GM23338 (cell line): ENCODE measurements around the gene CBLN4. TPM values are rescaled to one million over a fixed set of nuclear protein-coding genes. Genes with fewer than 3 reads are reported as not detected.

Experiments
- ATAC-seq: fragments of 200-7000 bp; cut with Tn5 transposase; 3 replicates; pipeline ENCODE4 v1.9.1; 2020
- DNase-seq: peaks from one replicate; pipeline ENCODE4 v3.0.0-alpha.2; 2015; ENCODE audit warnings: low spot score
- H2AFZ ChIP-seq: fragments of 200-600 bp; sonication (generic); 2 replicates; pipeline ENCODE4 v1.8.0; 2016; ENCODE audit warnings: antibody characterized with exemption, mild to moderate bottlenecking, moderate library complexity
- H3F3A ChIP-seq: fragments of 200-600 bp; sonication (generic); replicated peaks from 2 replicates; pipeline ENCODE4 v1.8.0; 2017; ENCODE audit warnings: antibody characterized with exemption, mixed run types, low read depth
- H3K27ac ChIP-seq: fragments of 200-600 bp; sonication (generic); 2 replicates; pipeline ENCODE4 v1.6.1; 2016; ENCODE audit warnings: low read depth
- H3K27me3 ChIP-seq: fragments of 200-600 bp; sonication (generic); 2 replicates; pipeline ENCODE4 v1.8.0; 2016; ENCODE audit warnings: mild to moderate bottlenecking, mixed run types, moderate library complexity; ENCODE audit not compliant: insufficient read depth
- H3K36me3 ChIP-seq: fragments of 200-600 bp; sonication (generic); 2 replicates; pipeline ENCODE4 v1.8.0; 2016; ENCODE audit warnings: mild to moderate bottlenecking; ENCODE audit not compliant: insufficient read depth
- H3K4me1 ChIP-seq: fragments of 200-600 bp; sonication (generic); 2 replicates; pipeline ENCODE4 v1.8.0; 2016; ENCODE audit warnings: mild to moderate bottlenecking, moderate library complexity; ENCODE audit not compliant: insufficient read depth
- H3K4me2 ChIP-seq: fragments of 200-600 bp; sonication (generic); 2 replicates; pipeline ENCODE4 v1.7.1; 2017; ENCODE audit warnings: mixed run types
- H3K4me3 ChIP-seq: fragments of 200-600 bp; sonication (generic); 2 replicates; pipeline ENCODE4 v1.6.1; 2016; ENCODE audit warnings: mixed run types
- H3K79me2 ChIP-seq: fragments of 200-600 bp; sonication (generic); replicated peaks from 2 replicates; pipeline ENCODE4 v1.8.0; 2017; ENCODE audit warnings: mild to moderate bottlenecking; ENCODE audit not compliant: insufficient read depth
- H3K9me2 ChIP-seq: fragments of 200-600 bp; sonication (generic); 2 replicates; pipeline ENCODE4 v1.8.0; 2017; ENCODE audit not compliant: insufficient read depth
- H4K20me1 ChIP-seq: fragments of 200-600 bp; sonication (generic); replicated peaks from 2 replicates; pipeline ENCODE4 v1.8.0; 2017; ENCODE audit warnings: mild to moderate bottlenecking; ENCODE audit not compliant: insufficient read depth
- H3K27ac Mint-ChIP-seq: 2 replicates; pipeline ENCODE4 v1.8.0; 2020; ENCODE audit warnings: inconsistent platforms, mild to moderate bottlenecking, moderate library complexity, mixed read lengths
- H3K27me3 Mint-ChIP-seq: 3 replicates; pipeline ENCODE4 v1.8.0; 2022; ENCODE audit warnings: low read depth, mild to moderate bottlenecking, moderate library complexity, mixed read lengths, inconsistent platforms; ENCODE audit not compliant: insufficient read depth, poor library complexity
- H3K36me3 Mint-ChIP-seq: 3 replicates; pipeline ENCODE4 v1.8.0; 2021; ENCODE audit warnings: low read depth, mild to moderate bottlenecking, inconsistent platforms, moderate library complexity, mixed read lengths
- H3K4me1 Mint-ChIP-seq: 3 replicates; pipeline ENCODE4 v1.8.0; 2020; ENCODE audit warnings: mild to moderate bottlenecking, inconsistent platforms, mixed read lengths
- H3K4me3 Mint-ChIP-seq: 3 replicates; pipeline ENCODE4 v1.8.0; 2021; ENCODE audit warnings: moderate library complexity, mild to moderate bottlenecking, inconsistent platforms, mixed read lengths
- H3K9me3 Mint-ChIP-seq: 3 replicates; pipeline ENCODE4 v1.8.0; 2020; ENCODE audit warnings: moderate library complexity, mild to moderate bottlenecking, inconsistent platforms, mixed read lengths
- CREB1 ChIP-seq: fragments of 250-450 bp; sonication (Bioruptor Pico); IDR thresholded peaks from 2 replicates; pipeline ENCODE4 v1.5.0; 2020; ENCODE audit warnings: low read depth, mild to moderate bottlenecking, moderate library complexity
- CTCF ChIP-seq, 2 experiments: fragments of 200-600 bp in 1 of 2; sonication (generic) in 1 of 2; conservative IDR thresholded peaks; 2 replicates each; pipeline versions ENCODE4 v1.5.1 to v1.6.1; 2016 to 2017; ENCODE audit warnings: antibody characterized with exemption in 2 of 2, low read depth in 2 of 2, mild to moderate bottlenecking in 2 of 2, moderate library complexity in 1 of 2
- ETS1 ChIP-seq: IDR thresholded peaks from 2 replicates; pipeline ENCODE4 v1.6.1; 2016; ENCODE audit warnings: antibody characterized with exemption
- EZH2phosphoT487 ChIP-seq: fragments of 200-600 bp; sonication (generic); IDR thresholded peaks from one replicate; pipeline ENCODE4 v1.8.1; 2018; ENCODE audit warnings: antibody characterized with exemption; ENCODE audit not compliant: unreplicated experiment
- JUNB ChIP-seq: IDR thresholded peaks from one replicate; pipeline ENCODE4 v1.6.1; 2016; ENCODE audit warnings: antibody characterized with exemption; ENCODE audit not compliant: unreplicated experiment
- POLR2AphosphoS5 ChIP-seq: IDR thresholded peaks from 2 replicates; pipeline ENCODE4 v1.6.1; 2016; ENCODE audit warnings: antibody characterized with exemption, low read depth
- REST ChIP-seq: IDR thresholded peaks from one replicate; pipeline ENCODE4 v1.6.1; 2018; ENCODE audit warnings: antibody characterized with exemption; ENCODE audit not compliant: unreplicated experiment
- ZNF114 ChIP-seq: fragments of 250-450 bp; sonication (Bioruptor Pico); IDR thresholded peaks from 2 replicates; pipeline ENCODE4 v1.5.0; 2020; ENCODE audit warnings: mild to moderate bottlenecking, moderate library complexity
- ZNF462 ChIP-seq: fragments of 250-450 bp; sonication (Bioruptor Pico); IDR thresholded peaks from 2 replicates; pipeline ENCODE4 v1.5.0; 2020; ENCODE audit warnings: mild to moderate bottlenecking, moderate library complexity
- polyA plus RNA-seq: library from polyadenylated mRNA; unstranded; fragments of >200 nt; fragmentation: Nextera tagmentation; extraction: Ambion mirVana; gene quantifications from 2 replicates; pipeline ENCODE4 v1.2.1, GENCODE V29; 2016
- total RNA-seq: library from RNA; depleted of rRNA; stranded (reverse); fragments of >200 nt; shearing (Covaris generic); gene quantifications from 2 replicates; pipeline ENCODE4 v1.2.3, GENCODE V29; 2014

The CBLN4 gene
- total and polyA plus RNA-seq, 2 experiments from 2014 or later = not detected

GRCh38 chr20:56018716-56019115 lies 13.4 kb upstream of the CBLN4 start:
- Histone ChIP-seq H3K79me2 (no peaks in the 10 kb centered on the region), H3K9me2 (no peaks in the 10 kb centered on the region), H3K36me3 (0 out of 2 replicates have a peak, but pooled peaks cover 6% of the 10 kb centered on the region), H3F3A (no peaks in the 10 kb centered on the region), H4K20me1 (no peaks in the 10 kb centered on the region), H3K4me2 (no peak overlapping the region), H2AFZ (no peak overlapping the region), H3K4me3 (no peak overlapping the region), H3K4me1 (no peaks in the 10 kb centered on the region), H3K27me3 (no peaks in the 10 kb centered on the region), H3K27ac (no peak overlapping the region)
- DNase-seq (no peak), ATAC-seq (no peak)
- Mint-ChIP-seq H3K27ac (no peak overlapping the region), H3K9me3 (peaks cover 99% of the 10 kb centered on the region), H3K36me3 (peaks cover 49% of the 10 kb centered on the region), H3K4me1 (no peaks in the 10 kb centered on the region), H3K4me3 (no peak overlapping the region), H3K27me3 (peaks cover 3% of the 10 kb centered on the region)
- TF ChIP-seq REST = no peak
- no peak for TF ChIP-seq CTCF (conservative IDR thresholded peaks at IDR 0.05; ENCODE audit: low read depth in 2 of 2)
- TF ChIP-seq CREB1 (CRISPR knock-in tag) = no peak
- no peak for TF ChIP-seq EZH2phosphoT487
- no peak for TF ChIP-seq JUNB
- TF ChIP-seq ETS1 = no peak
- TF ChIP-seq POLR2AphosphoS5 = no peak
- TF ChIP-seq ZNF114 (CRISPR knock-in tag) = no peak
- TF ChIP-seq ZNF462 (CRISPR knock-in tag) = no peak
